HCT116 (cell line): ENCODE data around the gene NPR1. TPM values are rescaled to one million over a fixed set of nuclear protein-coding genes. Genes with fewer than 3 reads are reported as not detected.
A peak's percentile ranks its signal among the peaks of the same experiment; 100 is the strongest.

Experiments used
- ATAC-seq: fragments of 200-7000 bp; cut with Tn5 transposase; 2 replicates; pipeline ENCODE4 v1.9.1; 2020; ENCODE audit warnings: mild to moderate bottlenecking, moderate library complexity
- BruUV-seq: library from RNA; stranded (reverse); fragments of 400-500 nt; replicated peaks from 2 replicates; lab custom pipeline; 2021; lab: Mats Ljungman, UMichigan
- CTCF ChIA-PET: fragments of 300-600 bp; sonication (Branson Sonifier 250); formaldehyde crosslinking; loops from one replicate; lab custom pipeline; 2021; ENCODE audit warnings: antibody characterized with exemption; lab: Charles Lee
- POLR2A ChIA-PET: fragments of 300-600, 350-600 bp; sonication (Branson Sonifier 250); formaldehyde crosslinking; loops from one replicate; lab custom pipeline; 2021; ENCODE audit warnings: antibody characterized with exemption; lab: Charles Lee
- RAD21 ChIA-PET, 2 experiments: fragments of 300-600 bp; sonication (Branson Sonifier 250); formaldehyde crosslinking; loops; one replicate each; lab custom pipeline; 2023; ENCODE audit warnings: low total read pairs in 2 of 2; ENCODE audit not compliant: uncharacterized antibody in 2 of 2, unreplicated experiment in 2 of 2, low non-redundant PET in 1 of 2; lab: Charles Lee
- DNase-seq: peaks from one replicate; pipeline ENCODE4 v3.0.0-alpha.2; 2010; ENCODE audit warnings: low read depth, low spot score
- H2AFZ ChIP-seq: fragments of 200-600 bp; shearing (Covaris generic), sonication (generic); 2 replicates; pipeline ENCODE4 v1.6.1; 2017; ENCODE audit warnings: low read depth, mixed run types, mixed read lengths, antibody characterized with exemption, low read length; ENCODE audit not compliant: poor library complexity, severe bottlenecking
- H3K27ac ChIP-seq: 2 replicates; pipeline ENCODE4 v1.5.1; 2012; ENCODE audit warnings: low read depth, low read length
- H3K27me3 ChIP-seq: fragments of 200-600 bp; sonication (generic); 2 replicates; pipeline ENCODE4 v1.6.1; 2016; ENCODE audit warnings: mixed run types, low read length, mixed read lengths; ENCODE audit not compliant: insufficient read depth
- H3K36me3 ChIP-seq, 2 experiments: fragments of 200-500 bp in 1 of 2; fragments of 200-600 bp in 1 of 2; sonication (Bioruptor generic) in 1 of 2; sonication (generic) in 1 of 2; 2 replicates each; pipeline versions ENCODE4 v1.5.1 to v1.6.1; 2014 to 2016; ENCODE audit warnings: low read length in 2 of 2, inconsistent platforms in 1 of 2, mixed read lengths in 1 of 2, mixed run types in 1 of 2; ENCODE audit not compliant: insufficient read depth in 2 of 2, control insufficient read depth in 1 of 2
- H3K4me1 ChIP-seq, 2 experiments: fragments of 200-600 bp in 1 of 2; sonication (generic) in 1 of 2; 2 replicates each; pipeline versions ENCODE4 v1.5.1 to v1.6.1; 2012 to 2017; ENCODE audit warnings: low read length in 2 of 2, inconsistent platforms in 1 of 2, mild to moderate bottlenecking in 1 of 2, mixed read lengths in 1 of 2, mixed run types in 1 of 2, moderate library complexity in 1 of 2; ENCODE audit not compliant: insufficient read depth in 2 of 2, control insufficient read depth in 1 of 2
- H3K4me2 ChIP-seq: fragments of 200-600 bp; sonication (generic); 2 replicates; pipeline ENCODE4 v1.6.1; 2017; ENCODE audit warnings: mixed run types, low read length, mixed read lengths
- H3K4me3 ChIP-seq, 2 experiments: fragments of 200-600 bp in 1 of 2; sonication (generic) in 1 of 2; replicated peaks in 1 of 2; 2 replicates each; pipeline ENCODE4 v1.5.1; 2011 to 2016; ENCODE audit warnings: low read length in 2 of 2, control low read depth in 1 of 2, low read depth in 1 of 2, mild to moderate bottlenecking in 1 of 2, mixed read lengths in 1 of 2, mixed run types in 1 of 2
- H3K79me2 ChIP-seq: fragments of 200-600 bp; sonication (generic); 2 replicates; pipeline ENCODE4 v1.6.1; 2017; ENCODE audit warnings: mild to moderate bottlenecking, mixed run types, low read length, moderate library complexity, mixed read lengths; ENCODE audit not compliant: insufficient read depth
- H3K9ac ChIP-seq: fragments of 200-600 bp; sonication (generic); 2 replicates; pipeline ENCODE4 v1.6.1; 2016; ENCODE audit warnings: low read length, mixed read lengths
- H3K9me2 ChIP-seq: fragments of 200-600 bp; sonication (generic), shearing (Covaris generic); 2 replicates; pipeline ENCODE4 v1.6.1; 2017; ENCODE audit warnings: mixed run types, mild to moderate bottlenecking, moderate library complexity; ENCODE audit not compliant: insufficient read depth
- H3K9me3 ChIP-seq, 2 experiments: fragments of 200-500 bp in 1 of 2; fragments of 200-600 bp in 1 of 2; sonication (Bioruptor generic) in 1 of 2; sonication (generic) in 1 of 2; 2 replicates each; pipeline ENCODE4 v1.6.1; 2014 to 2017; ENCODE audit warnings: low read length in 2 of 2, mixed read lengths in 2 of 2, inconsistent platforms in 1 of 2, low read depth in 1 of 2, mild to moderate bottlenecking in 1 of 2, mixed run types in 1 of 2, moderate library complexity in 1 of 2; ENCODE audit not compliant: control insufficient read depth in 1 of 2, insufficient read depth in 1 of 2
- H4K20me1 ChIP-seq: fragments of 200-600 bp; sonication (generic), shearing (Covaris generic); 2 replicates; pipeline ENCODE4 v1.6.1; 2017; ENCODE audit warnings: mixed run types, mild to moderate bottlenecking, moderate library complexity; ENCODE audit not compliant: insufficient read depth
- CEBPB ChIP-seq: IDR thresholded peaks from 2 replicates; pipeline ENCODE4 v1.6.1; 2012; ENCODE audit warnings: low read depth
- CTCF ChIP-seq, 3 experiments: fragments of 200-600 bp in 1 of 3; sonication (generic) in 1 of 3; IDR thresholded peaks in 2 of 3; conservative IDR thresholded peaks in 1 of 3; 2 replicates each; pipeline ENCODE4 v1.5.1; 2012 to 2017; ENCODE audit warnings: low read depth in 2 of 3, low read length in 2 of 3, antibody characterized with exemption in 1 of 3, borderline replicate concordance in 1 of 3, control low read depth in 1 of 3, mild to moderate bottlenecking in 1 of 3, mixed read lengths in 1 of 3, mixed run types in 1 of 3, moderate library complexity in 1 of 3; ENCODE audit not compliant: insufficient read depth in 1 of 3
- EGR1 ChIP-seq: IDR thresholded peaks from 2 replicates; pipeline ENCODE4 v1.6.1; 2012; ENCODE audit warnings: low read depth
- ELF1 ChIP-seq: IDR thresholded peaks from 2 replicates; pipeline ENCODE4 v1.6.1; 2012; ENCODE audit warnings: low read depth, borderline replicate concordance
- JUND ChIP-seq: IDR thresholded peaks from 2 replicates; pipeline ENCODE4 v1.6.1; 2012
- POLR2A ChIP-seq: IDR thresholded peaks from 2 replicates; pipeline ENCODE4 v1.7.0; 2011; ENCODE audit warnings: borderline replicate concordance; ENCODE audit not compliant: insufficient read depth, insufficient read length; ENCODE audit errors: extremely low read depth
- POLR2AphosphoS5 ChIP-seq: IDR thresholded peaks from 2 replicates; pipeline ENCODE4 v1.6.1; 2011; ENCODE audit warnings: mild to moderate bottlenecking, low read depth, low read length, moderate library complexity
- SIN3A ChIP-seq: IDR thresholded peaks from 2 replicates; pipeline ENCODE4 v1.6.1; 2012; ENCODE audit warnings: low read depth
- SRF ChIP-seq: IDR thresholded peaks from 2 replicates; pipeline ENCODE4 v1.6.1; 2012; ENCODE audit warnings: low read depth
- YY1 ChIP-seq: IDR thresholded peaks from 2 replicates; pipeline ENCODE4 v1.6.1; 2011; ENCODE audit warnings: low read length, low read depth, moderate library complexity, mild to moderate bottlenecking; ENCODE audit not compliant: insufficient replicate concordance; ENCODE audit errors: extremely low read depth
- intact Hi-C: fragments of 100-400 bp; cut with micrococcal nuclease; formaldehyde crosslinking; loops from 2 replicates; pipeline ENCODE4 v1.10.0; 2022
- total RNA-seq: library from RNA; stranded (reverse); gene quantifications from one replicate; pipeline ENCODE4 v1.2.1, GENCODE V29; 2021; ENCODE audit not compliant: unreplicated experiment
- TF ChIP-seq, protein P1 (sequence below): IDR thresholded peaks from 2 replicates; pipeline ENCODE4 v1.6.1; 2011; ENCODE audit warnings: mild to moderate bottlenecking, low read length, moderate library complexity; ENCODE audit not compliant: insufficient replicate concordance; ENCODE audit errors: extremely low read depth

Gene NPR1
- total RNA-seq, 1 experiment from 2014 or later: 0.07 TPM

DNA sequence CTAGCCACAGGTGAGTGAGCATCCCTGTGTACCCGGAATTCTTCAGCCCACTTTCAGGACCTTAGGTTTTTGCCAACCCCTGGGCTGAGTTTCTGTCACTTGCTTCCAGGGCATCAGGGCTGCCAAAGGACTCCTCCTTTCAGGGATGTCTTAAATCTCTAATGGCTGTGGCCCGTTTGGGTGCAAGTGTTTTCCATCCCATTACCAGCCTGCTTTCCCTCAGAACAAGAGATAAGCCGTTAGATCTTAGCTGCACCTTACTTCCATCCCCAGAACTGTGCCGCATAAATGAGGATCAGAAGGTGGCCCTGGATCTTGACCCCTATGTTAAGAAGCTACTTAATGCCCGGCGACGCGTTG, 19.3 kb upstream of the NPR1 start:
- no peaks in the 10 kb centered on the region; the same call in 1 of the 2 replicates for H4K20me1 ChIP-seq
- H3K9me2 ChIP-seq: no peaks in the 10 kb centered on the region
- H3K79me2 ChIP-seq: peaks cover 16% of the 10 kb centered on the region
- peaks cover 10 to 22% of the 10 kb centered on the region in 2 experiments; a peak in 3 of 4 replicates for H3K4me1 ChIP-seq
- peak overlapping the region; percentile 80; the same call in 1 of the 2 replicates for H3K27ac ChIP-seq
- peak overlapping the region; percentile 73 to 88 for H3K4me3 ChIP-seq
- TF ChIP-seq CTCF (IDR thresholded peaks at IDR 0.05 in 2 of 3, conservative IDR thresholded peaks at IDR 0.05 in 1 of 3; ENCODE audit: borderline replicate concordance in 1 of 3, insufficient read depth in 1 of 3, low read depth in 2 of 3, low read length in 2 of 3) (no peak), JUND (no peak), CEBPB (no peak), SIN3A (no peak), POLR2AphosphoS5 (no peak), YY1 (no peak), ELF1 (no peak), POLR2A (no peak), SRF (no peak), EGR1 (no peak)
- TF ChIP-seq, protein P1, sequence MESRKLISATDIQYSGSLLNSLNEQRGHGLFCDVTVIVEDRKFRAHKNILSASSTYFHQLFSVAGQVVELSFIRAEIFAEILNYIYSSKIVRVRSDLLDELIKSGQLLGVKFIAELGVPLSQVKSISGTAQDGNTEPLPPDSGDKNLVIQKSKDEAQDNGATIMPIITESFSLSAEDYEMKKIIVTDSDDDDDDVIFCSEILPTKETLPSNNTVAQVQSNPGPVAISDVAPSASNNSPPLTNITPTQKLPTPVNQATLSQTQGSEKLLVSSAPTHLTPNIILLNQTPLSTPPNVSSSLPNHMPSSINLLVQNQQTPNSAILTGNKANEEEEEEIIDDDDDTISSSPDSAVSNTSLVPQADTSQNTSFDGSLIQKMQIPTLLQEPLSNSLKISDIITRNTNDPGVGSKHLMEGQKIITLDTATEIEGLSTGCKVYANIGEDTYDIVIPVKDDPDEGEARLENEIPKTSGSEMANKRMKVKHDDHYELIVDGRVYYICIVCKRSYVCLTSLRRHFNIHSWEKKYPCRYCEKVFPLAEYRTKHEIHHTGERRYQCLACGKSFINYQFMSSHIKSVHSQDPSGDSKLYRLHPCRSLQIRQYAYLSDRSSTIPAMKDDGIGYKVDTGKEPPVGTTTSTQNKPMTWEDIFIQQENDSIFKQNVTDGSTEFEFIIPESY: no peak
- H3K9ac ChIP-seq: peak overlapping the region; percentile 67
- intact Hi-C loops: no loop called here
- no peaks in the 10 kb centered on the region for H3K9me3 ChIP-seq
- no peak for DNase-seq
- no peaks in the 10 kb centered on the region for H3K27me3 ChIP-seq
- H3K4me2 ChIP-seq: peak overlapping the region; percentile 79
- no TSS peak for BruUV-seq
- CTCF ChIA-PET: interaction anchor here (1.6 kb wide), 1 partner anchor 87 kb away, joined by 5 read pairs; no protein-coding TSS in a partner anchor
- ATAC-seq: no peak
- peaks cover 28 to 33% of the 10 kb centered on the region in 2 experiments for H3K36me3 ChIP-seq
- POLR2A ChIA-PET: interaction anchor here (0.9 to 1.7 kb wide), 5 partner anchors 9 to 116 kb away, joined by 3 to 8 read pairs (median 3); partner anchors contain the start of genes CHTOP and SLC27A3
- RAD21 ChIA-PET: no interaction called here
- H2AFZ ChIP-seq: no peak overlapping the region
